Measurements from ENCODE around the gene CENPM.
A peak's percentile ranks its signal among the peaks of the same experiment; 100 is the strongest.

Gene CENPM

GRCh38 chr22:41963453-41964111 lies 16.6 kb upstream of the CENPM start:
- Histone ChIP-seq H2AFZ (ENCODE audit: low read depth, low read length, severe bottlenecking) (no peak overlapping the region), H3K79me2 (ENCODE audit: insufficient read depth, low read length) (no peaks in the 10 kb centered on the region), H3K9me2 (replicated peaks; ENCODE audit: insufficient read depth, low read length) (no peaks in the 10 kb centered on the region), H3K27me3 (ENCODE audit: low read length) (no peaks in the 10 kb centered on the region), H3K27ac (ENCODE audit: low read depth, low read length) (no peak overlapping the region), H3F3A (ENCODE audit: insufficient read depth) (no peaks in the 10 kb centered on the region), H3K36me3 (ENCODE audit: low read length) (no peaks in the 10 kb centered on the region), H3K9ac (ENCODE audit: low read length) (no peak overlapping the region), H3K4me3 (ENCODE audit: insufficient read depth, low read length, poor library complexity, severe bottlenecking) (no peak overlapping the region), H3K9me3 (ENCODE audit: insufficient read depth, low read length) (no peaks in the 10 kb centered on the region), H4K20me1 (ENCODE audit: low read depth, low read length) (no peaks in the 10 kb centered on the region), H3K4me2 (ENCODE audit: low read depth, low read length, poor library complexity, severe bottlenecking) (no peak overlapping the region)
- no peak for TF ChIP-seq EZH2phosphoT487 (conservative IDR thresholded peaks at IDR 0.05; ENCODE audit: low read length)
- TF ChIP-seq, protein P1, sequence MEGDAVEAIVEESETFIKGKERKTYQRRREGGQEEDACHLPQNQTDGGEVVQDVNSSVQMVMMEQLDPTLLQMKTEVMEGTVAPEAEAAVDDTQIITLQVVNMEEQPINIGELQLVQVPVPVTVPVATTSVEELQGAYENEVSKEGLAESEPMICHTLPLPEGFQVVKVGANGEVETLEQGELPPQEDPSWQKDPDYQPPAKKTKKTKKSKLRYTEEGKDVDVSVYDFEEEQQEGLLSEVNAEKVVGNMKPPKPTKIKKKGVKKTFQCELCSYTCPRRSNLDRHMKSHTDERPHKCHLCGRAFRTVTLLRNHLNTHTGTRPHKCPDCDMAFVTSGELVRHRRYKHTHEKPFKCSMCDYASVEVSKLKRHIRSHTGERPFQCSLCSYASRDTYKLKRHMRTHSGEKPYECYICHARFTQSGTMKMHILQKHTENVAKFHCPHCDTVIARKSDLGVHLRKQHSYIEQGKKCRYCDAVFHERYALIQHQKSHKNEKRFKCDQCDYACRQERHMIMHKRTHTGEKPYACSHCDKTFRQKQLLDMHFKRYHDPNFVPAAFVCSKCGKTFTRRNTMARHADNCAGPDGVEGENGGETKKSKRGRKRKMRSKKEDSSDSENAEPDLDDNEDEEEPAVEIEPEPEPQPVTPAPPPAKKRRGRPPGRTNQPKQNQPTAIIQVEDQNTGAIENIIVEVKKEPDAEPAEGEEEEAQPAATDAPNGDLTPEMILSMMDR (IDR thresholded peaks at IDR 0.05; ENCODE audit: insufficient read depth, low read length, poor library complexity, severe bottlenecking) = no peak

DNA sequence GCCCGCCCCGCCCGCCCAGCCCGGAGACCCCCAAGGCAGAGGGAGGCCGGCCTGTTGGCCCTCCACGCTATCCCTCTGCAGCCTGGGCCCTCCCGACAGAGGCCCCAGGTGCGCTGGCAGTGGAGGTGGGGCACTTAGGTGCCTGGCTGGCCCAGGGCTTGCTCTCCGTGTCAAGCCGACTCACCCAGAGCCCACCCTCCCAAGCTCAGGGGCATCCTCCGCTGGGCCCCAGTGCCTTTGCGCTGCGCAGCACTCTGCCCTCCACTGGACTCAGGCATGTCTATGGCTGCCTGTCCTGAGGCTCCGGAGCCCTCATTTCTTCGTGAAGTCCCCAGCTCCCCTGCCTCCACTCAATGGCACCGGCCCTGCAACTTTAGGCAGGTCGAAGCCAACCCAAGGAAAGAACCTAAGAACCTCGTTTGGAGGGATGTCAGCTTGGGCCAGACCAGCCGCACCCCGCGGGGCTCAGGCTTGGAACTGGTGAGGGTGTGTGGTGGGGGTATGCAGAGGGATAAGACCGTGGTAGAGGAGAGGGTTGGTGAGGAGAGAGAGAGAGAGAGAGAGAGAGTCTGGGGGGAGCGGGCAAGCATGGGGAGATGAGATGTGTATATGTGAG lies 11.1 kb upstream of the CENPM start:
- no peaks in the 10 kb centered on the region for H3K27me3 ChIP-seq (ENCODE audit: low read length)
- no peak overlapping the region for H3K9ac ChIP-seq (ENCODE audit: low read length)
- H3K79me2 ChIP-seq (ENCODE audit: insufficient read depth, low read length) = no peaks in the 10 kb centered on the region
- H3F3A ChIP-seq (ENCODE audit: insufficient read depth) = no peaks in the 10 kb centered on the region
- no peaks in the 10 kb centered on the region for H4K20me1 ChIP-seq (ENCODE audit: low read depth, low read length)
- no peak overlapping the region for H3K4me3 ChIP-seq (ENCODE audit: insufficient read depth, low read length, poor library complexity, severe bottlenecking)
- no peaks in the 10 kb centered on the region for H3K36me3 ChIP-seq (ENCODE audit: low read length)
- H3K9me2 ChIP-seq (replicated peaks; ENCODE audit: insufficient read depth, low read length) = no peaks in the 10 kb centered on the region
- H2AFZ ChIP-seq (ENCODE audit: low read depth, low read length, severe bottlenecking) = no peak overlapping the region
- TF ChIP-seq, protein P1 (IDR thresholded peaks at IDR 0.05; ENCODE audit: insufficient read depth, low read length, poor library complexity, severe bottlenecking) = no peak
- no peak for TF ChIP-seq EZH2phosphoT487 (conservative IDR thresholded peaks at IDR 0.05; ENCODE audit: low read length)
- H3K9me3 ChIP-seq (ENCODE audit: insufficient read depth, low read length) = no peaks in the 10 kb centered on the region
- H3K27ac ChIP-seq (ENCODE audit: low read depth, low read length) = no peak overlapping the region
- H3K4me2 ChIP-seq (ENCODE audit: low read depth, low read length, poor library complexity, severe bottlenecking) = peak overlapping the region; percentile 6

DNA sequence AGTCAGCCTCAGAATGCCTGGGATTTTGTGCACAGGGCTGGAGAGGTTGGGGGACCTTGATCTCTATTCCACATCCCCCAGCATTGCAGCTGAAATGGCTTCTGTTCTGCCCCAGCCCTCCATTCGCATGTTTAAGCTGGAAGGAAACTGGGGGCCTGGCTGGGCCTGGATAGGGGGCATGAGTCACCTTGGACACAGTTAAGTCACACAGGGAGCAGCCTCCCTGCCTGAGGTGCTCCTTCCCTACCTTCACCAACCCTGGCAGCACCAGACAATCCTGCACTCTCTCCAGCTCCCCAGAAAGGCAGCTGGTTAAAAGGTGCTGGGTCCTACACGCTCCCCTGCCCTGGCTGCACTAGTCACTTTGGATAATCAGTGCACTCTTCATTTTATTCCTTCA lies 5.8 kb upstream of the CENPM start:
- H2AFZ ChIP-seq (ENCODE audit: low read depth, low read length, severe bottlenecking) = no peak overlapping the region
- no peak overlapping the region for H3K4me2 ChIP-seq (ENCODE audit: low read depth, low read length, poor library complexity, severe bottlenecking)
- no peaks in the 10 kb centered on the region for H3K36me3 ChIP-seq (ENCODE audit: low read length)
- no peaks in the 10 kb centered on the region for H3K9me3 ChIP-seq (ENCODE audit: insufficient read depth, low read length)
- H3K79me2 ChIP-seq (ENCODE audit: insufficient read depth, low read length) = no peaks in the 10 kb centered on the region
- H4K20me1 ChIP-seq (ENCODE audit: low read depth, low read length) = no peaks in the 10 kb centered on the region
- H3K9me2 ChIP-seq (replicated peaks; ENCODE audit: insufficient read depth, low read length) = no peaks in the 10 kb centered on the region
- no peak overlapping the region for H3K9ac ChIP-seq (ENCODE audit: low read length)
- no peaks in the 10 kb centered on the region for H3F3A ChIP-seq (ENCODE audit: insufficient read depth)
- no peaks in the 10 kb centered on the region for H3K27me3 ChIP-seq (ENCODE audit: low read length)
- no peak overlapping the region for H3K27ac ChIP-seq (ENCODE audit: low read depth, low read length)
- TF ChIP-seq EZH2phosphoT487 (conservative IDR thresholded peaks at IDR 0.05; ENCODE audit: low read length) = no peak
- TF ChIP-seq, protein P1 (IDR thresholded peaks at IDR 0.05; ENCODE audit: insufficient read depth, low read length, poor library complexity, severe bottlenecking) = no peak
- H3K4me3 ChIP-seq (ENCODE audit: insufficient read depth, low read length, poor library complexity, severe bottlenecking) = no peak overlapping the region

All from SU-DHL-6 (cell line).